Thyroid gland (tissue), 4 donors: ENCODE data around the gene ATAT1.

Experiments used
- POLR2A ChIP-seq, 2 donors: fragments of 450-650 bp; IDR thresholded peaks; one replicate each; pipeline ENCODE4 v1.6.1; 2017; ENCODE audit warnings: antibody characterized with exemption in 2 of 2, mild to moderate bottlenecking in 2 of 2, moderate library complexity in 1 of 2
- TF ChIP-seq, protein P1 (sequence below), 6 experiments: fragments of 200-600 bp in 3 of 6; fragments of 450-650 bp in 3 of 6; sonication (generic) in 3 of 6; IDR thresholded peaks; one replicate each; pipeline ENCODE4 v1.5.1; 2016 to 2019; ENCODE audit warnings: antibody characterized with exemption in 6 of 6, mild to moderate bottlenecking in 2 of 6, inconsistent platforms in 1 of 6, moderate library complexity in 1 of 6

DNA sequence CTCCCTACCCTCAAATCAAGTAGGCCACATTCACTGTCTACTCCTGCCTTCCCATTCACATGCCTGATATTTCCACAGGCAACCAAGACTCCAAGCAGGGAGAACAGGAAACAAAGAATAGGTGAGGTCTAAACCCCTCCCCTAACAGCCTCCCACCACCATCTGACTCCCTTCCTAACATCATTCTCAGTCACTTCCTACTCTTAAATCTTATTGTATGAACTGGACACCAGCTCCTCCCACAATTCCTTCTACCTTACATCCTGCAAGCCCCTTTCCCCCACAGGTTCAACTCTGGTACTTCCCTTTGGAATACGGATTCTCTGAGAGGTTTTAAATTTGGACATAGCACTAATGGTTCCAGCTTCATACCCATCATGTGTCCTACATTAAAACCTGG lies 19.3 kb downstream of the ATAT1 start:
- TF ChIP-seq POLR2A (IDR thresholded peaks at IDR 0.05): no peak
- TF ChIP-seq, protein P1, sequence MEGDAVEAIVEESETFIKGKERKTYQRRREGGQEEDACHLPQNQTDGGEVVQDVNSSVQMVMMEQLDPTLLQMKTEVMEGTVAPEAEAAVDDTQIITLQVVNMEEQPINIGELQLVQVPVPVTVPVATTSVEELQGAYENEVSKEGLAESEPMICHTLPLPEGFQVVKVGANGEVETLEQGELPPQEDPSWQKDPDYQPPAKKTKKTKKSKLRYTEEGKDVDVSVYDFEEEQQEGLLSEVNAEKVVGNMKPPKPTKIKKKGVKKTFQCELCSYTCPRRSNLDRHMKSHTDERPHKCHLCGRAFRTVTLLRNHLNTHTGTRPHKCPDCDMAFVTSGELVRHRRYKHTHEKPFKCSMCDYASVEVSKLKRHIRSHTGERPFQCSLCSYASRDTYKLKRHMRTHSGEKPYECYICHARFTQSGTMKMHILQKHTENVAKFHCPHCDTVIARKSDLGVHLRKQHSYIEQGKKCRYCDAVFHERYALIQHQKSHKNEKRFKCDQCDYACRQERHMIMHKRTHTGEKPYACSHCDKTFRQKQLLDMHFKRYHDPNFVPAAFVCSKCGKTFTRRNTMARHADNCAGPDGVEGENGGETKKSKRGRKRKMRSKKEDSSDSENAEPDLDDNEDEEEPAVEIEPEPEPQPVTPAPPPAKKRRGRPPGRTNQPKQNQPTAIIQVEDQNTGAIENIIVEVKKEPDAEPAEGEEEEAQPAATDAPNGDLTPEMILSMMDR (IDR thresholded peaks at IDR 0.05): no peak
